Ectodermal cell (in vitro differentiated cells): ENCODE results near the gene ELMOD2.

Experiments used
- H3K27ac ChIP-seq: 2 replicates; pipeline ENCODE4 v1.7.0; 2013; ENCODE audit warnings: mild to moderate bottlenecking, low read depth, low read length; ENCODE audit not compliant: insufficient read depth, poor library complexity, severe bottlenecking
- H3K27me3 ChIP-seq: 2 replicates; pipeline ENCODE4 v1.7.0; 2013; ENCODE audit warnings: mild to moderate bottlenecking, low read length; ENCODE audit not compliant: insufficient read depth, control insufficient read depth, poor library complexity, severe bottlenecking
- H3K36me3 ChIP-seq: one replicate; pipeline ENCODE4 v1.7.0; 2013; ENCODE audit warnings: low read length; ENCODE audit not compliant: control insufficient read depth, insufficient read depth
- H3K4me1 ChIP-seq: one replicate; pipeline ENCODE4 v1.7.0; 2013; ENCODE audit warnings: low read length; ENCODE audit not compliant: control insufficient read depth, insufficient read depth
- H3K4me3 ChIP-seq: 2 replicates; pipeline ENCODE4 v1.7.0; 2013; ENCODE audit warnings: low read depth, low read length, control low read depth; ENCODE audit not compliant: insufficient read depth
- H3K9me3 ChIP-seq: 2 replicates; pipeline ENCODE4 v1.7.0; 2013; ENCODE audit warnings: mild to moderate bottlenecking, low read length, moderate library complexity; ENCODE audit not compliant: control insufficient read depth
- WGBS, 2 experiments: methylation state at CpG; one replicate each; pipeline ENCODE4 v1.1.7; 2013; ENCODE audit warnings: missing lambda C conversion rate in 2 of 2; 5-methylcytosine and 5-hydroxymethylcytosine counted together

Gene ELMOD2

GRCh38 chr4:140523370-140523856, 555 bp upstream of the ELMOD2 start:
- WGBS, 2 experiments, result 59 to 63% methylated on average over 6 to 8 of the region's 8 CpGs
- H3K4me1 ChIP-seq, result peaks cover 10% of the 10 kb centered on the region
- no peak overlapping the region for H3K27ac ChIP-seq

DNA sequence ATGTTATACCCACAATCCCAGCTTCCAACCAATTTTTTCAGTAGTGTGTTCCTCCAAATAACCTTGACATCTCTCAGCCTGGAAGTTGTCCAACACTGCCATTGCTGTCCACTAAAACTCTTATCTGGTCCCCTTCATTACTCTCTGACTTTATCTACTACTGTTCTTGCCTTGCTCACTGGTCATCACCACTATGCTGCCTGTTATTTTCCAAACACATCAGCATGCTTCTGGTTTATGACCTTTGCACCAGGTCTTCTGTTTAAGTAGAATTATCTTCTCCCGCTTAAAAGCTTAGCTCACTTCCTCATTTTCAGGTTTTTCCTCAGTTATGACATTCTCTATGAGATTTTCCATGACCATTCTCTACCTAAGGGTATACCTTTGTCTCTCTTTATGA, 5.5 kb downstream of the ELMOD2 start:
- WGBS, 2 experiments, result 97 to 100% methylated on average over 1 of the region's 1 CpG
- Histone ChIP-seq H3K36me3 (peaks cover 13% of the 10 kb centered on the region), H3K4me3 (no peak overlapping the region), H3K4me1 (peaks cover 10% of the 10 kb centered on the region), H3K27me3 (no peaks in the 10 kb centered on the region), H3K27ac (no peak overlapping the region), H3K9me3 (no peaks in the 10 kb centered on the region)

More at GRCh38 chr4:140523370-140523856, 555 bp upstream of the ELMOD2 start:
- Histone ChIP-seq H3K27me3 (peaks cover 11% of the 10 kb centered on the region), H3K36me3 (peaks cover 13% of the 10 kb centered on the region), H3K9me3 (no peaks in the 10 kb centered on the region), H3K4me3 (no peak overlapping the region)

- 95 to 98% methylated on average over 4 of the region's 4 CpGs for WGBS, 2 experiments
- peaks cover 10% of the 10 kb centered on the region for H3K36me3 ChIP-seq
Measured at GRCh38 chr4:140533951-140534480, 10.0 kb downstream of the ELMOD2 start.

GRCh38 chr4:140556372-140557085, 32.6 kb downstream of the ELMOD2 start:
- Histone ChIP-seq H3K27me3 (no peaks in the 10 kb centered on the region), H3K27ac (no peak overlapping the region), H3K4me1 (no peaks in the 10 kb centered on the region), H3K9me3 (no peaks in the 10 kb centered on the region), H3K4me3 (no peak overlapping the region), H3K36me3 (no peaks in the 10 kb centered on the region)
- WGBS, 2 experiments, result 83 to 91% methylated on average over 6 of the region's 6 CpGs

More at GRCh38 chr4:140533951-140534480, 10.0 kb downstream of the ELMOD2 start:
- no peaks in the 10 kb centered on the region for H3K9me3 ChIP-seq
- H3K4me3 ChIP-seq, result no peak overlapping the region
- H3K27me3 ChIP-seq, result no peaks in the 10 kb centered on the region
- no peaks in the 10 kb centered on the region for H3K4me1 ChIP-seq
- no peak overlapping the region for H3K27ac ChIP-seq

DNA sequence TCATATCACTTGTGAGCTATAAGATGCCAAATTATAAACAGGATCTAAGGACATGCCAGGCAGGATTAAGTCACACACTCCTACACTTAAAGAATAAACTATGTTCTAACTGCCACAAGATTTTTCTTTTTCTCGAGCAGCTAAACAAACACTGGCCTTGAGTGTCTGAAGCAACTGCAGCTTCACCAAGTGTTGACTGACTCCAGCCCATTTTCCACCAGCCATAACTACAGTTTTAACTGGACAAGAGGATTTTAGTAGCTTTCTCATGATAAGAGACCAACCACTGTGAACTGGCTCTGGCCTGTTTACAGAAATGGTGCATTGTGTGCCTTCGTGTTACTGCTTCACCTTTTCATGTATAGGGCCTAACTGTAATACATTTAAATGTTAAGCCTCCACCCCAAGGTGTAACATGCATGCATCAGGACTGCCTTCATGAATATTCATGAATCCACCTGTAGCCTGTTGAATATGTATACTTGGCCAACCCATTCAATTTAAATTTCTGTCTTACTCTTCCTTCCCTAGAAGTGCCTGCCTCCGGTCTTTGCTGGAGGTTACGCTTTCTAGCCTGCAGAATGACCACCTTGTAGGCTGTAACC, 34.0 kb downstream of the ELMOD2 start:
- H3K27me3 ChIP-seq, result no peaks in the 10 kb centered on the region

GRCh38 chr4:140559696-140560095, 35.7 kb downstream of the ELMOD2 start:
- H3K27ac ChIP-seq, result no peak overlapping the region
- H3K36me3 ChIP-seq, result no peaks in the 10 kb centered on the region
- peaks cover under 1% of the 10 kb centered on the region for H3K27me3 ChIP-seq
- H3K4me3 ChIP-seq, result no peak overlapping the region
- 93 to 95% methylated on average over 6 of the region's 6 CpGs for WGBS, 2 experiments
- H3K9me3 ChIP-seq, result no peaks in the 10 kb centered on the region
- no peaks in the 10 kb centered on the region for H3K4me1 ChIP-seq

More for the DNA sequence above, 34.0 kb downstream of the ELMOD2 start:
- no peak overlapping the region for H3K27ac ChIP-seq
- no peak overlapping the region for H3K4me3 ChIP-seq
- H3K4me1 ChIP-seq, result no peaks in the 10 kb centered on the region
- H3K36me3 ChIP-seq, result no peaks in the 10 kb centered on the region
- H3K9me3 ChIP-seq, result no peaks in the 10 kb centered on the region
- 65 to 71% methylated on average over 4 of the region's 4 CpGs for WGBS, 2 experiments

DNA sequence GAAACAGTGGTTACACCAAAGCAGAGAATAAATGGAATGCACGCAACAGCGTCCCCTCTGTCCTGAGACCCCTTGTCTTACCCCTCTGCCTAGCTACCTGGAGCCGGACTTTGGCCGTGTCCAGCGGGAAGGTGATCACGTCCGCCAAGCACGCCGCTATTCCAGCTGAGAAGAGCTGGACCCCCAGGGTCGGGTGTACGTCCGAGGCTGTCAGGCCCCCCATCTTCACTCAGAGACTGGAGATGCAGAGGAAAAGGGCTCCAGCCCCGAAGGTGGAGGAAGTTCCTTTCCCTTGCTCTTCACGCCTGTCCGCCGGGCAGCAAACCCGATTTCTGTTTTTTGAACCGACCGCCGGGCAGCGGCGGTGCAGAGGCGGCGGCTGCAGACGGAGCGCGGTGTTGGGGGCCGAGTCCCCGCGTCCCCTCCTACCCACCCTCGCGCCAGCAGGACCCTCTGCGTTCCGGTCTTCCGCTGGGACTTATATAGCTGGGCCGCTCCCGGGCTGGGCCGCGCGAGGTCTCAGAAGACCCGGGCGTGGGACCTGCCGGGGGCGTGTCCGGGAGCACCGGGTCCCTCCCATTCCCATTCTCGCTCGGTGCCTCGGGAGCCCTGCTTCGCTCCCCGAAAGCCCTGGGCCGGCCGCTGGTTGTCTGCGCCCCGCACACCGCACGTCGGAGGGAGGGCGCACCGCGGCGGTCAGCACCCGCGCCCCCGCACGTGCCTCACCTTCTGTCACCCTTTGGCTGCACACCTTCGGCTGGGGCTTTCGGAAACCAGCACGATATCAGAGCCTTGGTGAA, 44.7 kb downstream of the ELMOD2 start, which contains the start of gene UCP1:
Gene UCP1 (minus strand): TSS at position 455 of the 800 bp plus-strand sequence. CDS start 232 bp downstream, at position 223.
- Histone ChIP-seq H3K27ac (no peak within 1 kb of the TSS), H3K4me3 (peak within 1 kb of the TSS; percentile 34), H3K27me3 (peaks cover 70% of the 10 kb centered on the region), H3K4me1 (peaks cover 12% of the 10 kb centered on the region), H3K9me3 (no peaks in the 10 kb centered on the region), H3K36me3 (no peaks in the 10 kb centered on the region)
- 1% methylated on average over 69 of the region's 69 CpGs for WGBS, 2 experiments

GRCh38 chr4:140569307-140569638, 45.3 kb downstream of the ELMOD2 start:
- 56 to 57% methylated on average over 7 of the region's 7 CpGs for WGBS, 2 experiments

DNA sequence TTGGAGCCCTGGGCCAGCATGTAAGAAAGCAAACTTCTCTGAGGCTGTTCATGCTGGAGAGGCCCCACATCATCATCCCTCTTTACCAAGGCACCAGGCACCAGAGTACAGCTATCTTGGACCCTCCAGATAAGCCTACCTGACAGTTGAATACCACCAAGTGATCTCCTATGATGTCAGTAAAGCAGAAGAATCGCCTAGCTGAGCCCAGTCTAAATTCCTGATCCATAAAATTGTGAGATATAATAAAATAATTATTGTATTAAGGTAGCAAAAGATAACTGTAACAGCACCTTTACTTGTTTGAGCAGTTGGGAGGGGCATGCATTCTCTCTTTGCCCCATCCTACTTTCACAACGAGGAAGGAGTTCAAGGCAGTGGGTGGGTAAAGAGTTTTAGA, 47.7 kb downstream of the ELMOD2 start:
- 92 to 100% methylated on average over 1 to 2 of the region's 2 CpGs for WGBS, 2 experiments

More at GRCh38 chr4:140569307-140569638, 45.3 kb downstream of the ELMOD2 start:
- peak overlapping the region; percentile 34 for H3K4me3 ChIP-seq
- no peaks in the 10 kb centered on the region for H3K9me3 ChIP-seq
- no peaks in the 10 kb centered on the region for H3K36me3 ChIP-seq
- H3K27ac ChIP-seq, result no peak overlapping the region
- peaks cover 70% of the 10 kb centered on the region for H3K27me3 ChIP-seq
- peaks cover 12% of the 10 kb centered on the region for H3K4me1 ChIP-seq

More for the DNA sequence above, 47.7 kb downstream of the ELMOD2 start:
- Histone ChIP-seq H3K27me3 (peaks cover 50% of the 10 kb centered on the region), H3K4me3 (no peak overlapping the region), H3K36me3 (no peaks in the 10 kb centered on the region), H3K27ac (no peak overlapping the region), H3K9me3 (no peaks in the 10 kb centered on the region), H3K4me1 (peaks cover 12% of the 10 kb centered on the region)
